NCI-H2171 treated with DMSO at 0.1 percent for 48 hours (cell line): ENCODE results near the gene OR1K1.
"Not testable (repeated sequence)": the region's sequence is repeated elsewhere in the genome, so short reads cannot be mapped to it uniquely, and the experiment has no call there.

Experiments
- DNase-seq: peaks from one replicate; lab custom pipeline; 2025; lab: John Stamatoyannopoulos, UW

OR1K1 gene

GRCh38 chr9:122800066-122801060 is at the start of gene OR1K1:
OR1K1 (plus strand) TSS chr9:122800123; CDS start chr9:122800123, 0 bp downstream.
- DNase-seq, result no peak

- DNase-seq, result no peak
These were observed 45.1 kb upstream of the OR1K1 start for GRCh38 chr9:122754825-122755224.

- no peak for DNase-seq
These were observed 32.1 kb upstream of the OR1K1 start for GRCh38 chr9:122767817-122768216.

GRCh38 chr9:122777052-122777451 is 22.9 kb upstream of the OR1K1 start:
- no peak for DNase-seq

- DNase-seq, result peak; percentile 3
These were observed 21.8 kb upstream of the OR1K1 start for GRCh38 chr9:122777935-122778627.

GRCh38 chr9:122779181-122779580 is 20.7 kb upstream of the OR1K1 start:
- no peak for DNase-seq

GRCh38 chr9:122780026-122780425 is 19.9 kb upstream of the OR1K1 start:
- DNase-seq, result no peak

GRCh38 chr9:122781671-122782070 is 18.3 kb upstream of the OR1K1 start:
- DNase-seq, result no peak

- no peak for DNase-seq
These were observed 14.7 kb upstream of the OR1K1 start for GRCh38 chr9:122785269-122785668.

GRCh38 chr9:122786338-122786737 is 13.6 kb upstream of the OR1K1 start:
- DNase-seq, result no peak

- DNase-seq, result no peak
These were observed 11.1 kb upstream of the OR1K1 start, which contains the start of gene OR5C1 for GRCh38 chr9:122788831-122789230. OR5C1 (plus strand) TSS chr9:122788933; CDS start chr9:122788933, 0 bp downstream.

GRCh38 chr9:122789256-122790046 is 10.5 kb upstream of the OR1K1 start:
- no peak for DNase-seq

- no peak for DNase-seq
These were observed 7.9 kb upstream of the OR1K1 start for GRCh38 chr9:122791872-122792669.

- DNase-seq, result no peak
These were observed 2.4 kb upstream of the OR1K1 start for GRCh38 chr9:122797316-122798063.

GRCh38 chr9:122806661-122807060 is 6.7 kb downstream of the OR1K1 start:
- no peak for DNase-seq

GRCh38 chr9:122807271-122807900 is 7.5 kb downstream of the OR1K1 start:
- DNase-seq, result no peak

- no peak for DNase-seq
These were observed 8.2 kb downstream of the OR1K1 start for GRCh38 chr9:122808141-122808540.

GRCh38 chr9:122809261-122809660 is 9.3 kb downstream of the OR1K1 start:
- not testable (repeated sequence) for DNase-seq

GRCh38 chr9:122810306-122810946 is 10.5 kb downstream of the OR1K1 start:
- peak; percentile 78 for DNase-seq
